NT2/D1 (cell line): Measurements from ENCODE around the gene AKR1B15.

Experiments
- DNase-seq: peaks from one replicate; pipeline ENCODE4 v3.0.0-alpha.2; 2011; ENCODE audit warnings: low read depth, low spot score
- H3K27me3 ChIP-seq: 2 replicates; pipeline ENCODE4 v1.6.0; 2011; ENCODE audit warnings: mild to moderate bottlenecking; ENCODE audit not compliant: insufficient read length, insufficient read depth
- H3K36me3 ChIP-seq: 2 replicates; pipeline ENCODE4 v1.6.1; 2011; ENCODE audit warnings: mild to moderate bottlenecking, low read length, mixed read lengths; ENCODE audit not compliant: insufficient read depth, insufficient read length
- H3K4me1 ChIP-seq: 2 replicates; pipeline ENCODE4 v1.5.1; 2011; ENCODE audit not compliant: insufficient read depth, insufficient read length
- H3K4me3 ChIP-seq: 2 replicates; pipeline ENCODE4 v1.5.1; 2011; ENCODE audit warnings: low read depth; ENCODE audit not compliant: insufficient read length
- H3K9ac ChIP-seq: 2 replicates; pipeline ENCODE4 v1.6.0; 2011; ENCODE audit warnings: low read depth; ENCODE audit not compliant: insufficient read length
- H3K9me3 ChIP-seq: 2 replicates; pipeline ENCODE4 v1.5.1; 2011; ENCODE audit warnings: mild to moderate bottlenecking, low read length; ENCODE audit not compliant: insufficient read depth
- SUZ12 ChIP-seq: IDR thresholded peaks from 2 replicates; pipeline ENCODE4 v1.6.1; 2011; ENCODE audit not compliant: insufficient read length, insufficient read depth; ENCODE audit errors: extremely low read depth
- YY1 ChIP-seq: IDR thresholded peaks from 2 replicates; pipeline ENCODE4 v1.6.1; 2011; ENCODE audit not compliant: insufficient read length, insufficient read depth
- ZNF274 ChIP-seq: IDR thresholded peaks from 2 replicates; pipeline ENCODE4 v1.6.1; 2011; ENCODE audit warnings: mild to moderate bottlenecking, low read depth, low read length

AKR1B15 gene

DNA sequence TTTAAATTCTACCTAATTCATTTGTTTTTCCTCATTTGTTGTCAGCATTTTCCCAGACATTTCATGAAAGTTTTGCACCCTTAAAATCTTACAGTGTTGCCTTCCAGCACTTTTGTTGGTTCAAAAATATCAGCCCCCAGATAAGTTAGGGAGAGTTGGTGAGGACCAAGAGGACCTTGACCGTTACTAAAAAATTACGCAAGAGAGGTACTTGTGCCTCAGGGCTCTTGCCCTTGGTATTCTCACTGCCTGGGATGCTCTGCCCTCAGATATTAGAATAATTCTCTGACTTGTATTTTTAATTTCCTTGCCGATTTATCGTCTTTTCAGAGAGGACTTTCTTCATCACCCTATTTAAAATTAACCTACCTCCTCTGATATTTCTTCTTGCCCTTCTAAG is 3.5 kb upstream of the AKR1B15 start:
- TF ChIP-seq ZNF274 (no peak), YY1 (no peak), SUZ12 (no peak)
- Histone ChIP-seq H3K4me1 (no peaks in the 10 kb centered on the region), H3K36me3 (no peaks in the 10 kb centered on the region), H3K9me3 (no peaks in the 10 kb centered on the region), H3K27me3 (no peaks in the 10 kb centered on the region), H3K4me3 (no peak overlapping the region), H3K9ac (no peak overlapping the region)
- DNase-seq = no peak

DNA sequence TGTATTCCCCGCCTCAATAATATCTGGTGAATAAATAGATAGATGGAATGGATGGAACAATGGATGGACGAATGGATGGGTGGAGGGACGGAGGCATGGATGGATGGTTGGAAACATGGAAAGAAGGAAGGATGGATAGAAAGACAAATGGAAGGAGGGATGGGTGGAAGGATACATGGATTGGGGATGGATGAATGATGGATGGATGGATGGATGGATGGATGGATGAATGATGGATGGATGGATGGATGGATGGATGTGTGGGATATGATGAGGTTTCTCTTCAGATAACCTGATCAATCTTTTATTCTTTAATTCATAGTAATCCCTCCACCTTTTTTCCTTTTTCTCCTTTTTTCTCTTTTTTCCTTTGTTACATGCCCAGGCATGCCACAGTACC is 3.0 kb upstream of the AKR1B15 start:
- no peak for TF ChIP-seq ZNF274
- no peak for TF ChIP-seq SUZ12
- TF ChIP-seq YY1 = no peak
- H3K9me3 ChIP-seq = no peaks in the 10 kb centered on the region
- DNase-seq = no peak
- H3K9ac ChIP-seq = no peak overlapping the region
- H3K36me3 ChIP-seq = no peaks in the 10 kb centered on the region
- H3K27me3 ChIP-seq = no peaks in the 10 kb centered on the region
- no peaks in the 10 kb centered on the region for H3K4me1 ChIP-seq
- no peak overlapping the region for H3K4me3 ChIP-seq

DNA sequence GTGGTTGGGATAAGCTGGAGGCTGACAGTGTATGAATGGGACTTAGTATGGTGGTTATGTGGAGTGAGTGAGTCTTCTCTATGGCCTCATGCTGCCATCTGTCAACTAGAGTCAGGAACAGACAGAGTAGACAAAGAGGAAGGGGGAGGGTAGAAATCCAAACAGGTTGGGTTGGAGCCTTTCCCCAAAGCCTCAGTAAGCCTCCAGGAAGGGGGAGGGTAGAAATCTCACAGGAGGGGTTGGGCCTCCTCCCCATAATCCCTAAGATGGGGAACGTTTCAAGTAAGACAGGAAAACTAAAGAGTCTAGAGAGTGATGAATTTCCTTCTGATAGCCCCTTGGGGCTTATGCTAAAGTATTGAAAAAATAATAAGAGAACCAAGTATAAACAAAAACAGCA is 2.0 kb upstream of the AKR1B15 start:
- Histone ChIP-seq H3K9me3 (no peaks in the 10 kb centered on the region), H3K36me3 (no peaks in the 10 kb centered on the region), H3K4me3 (peak overlapping the region; percentile 27), H3K9ac (no peak overlapping the region), H3K4me1 (no peaks in the 10 kb centered on the region), H3K27me3 (no peaks in the 10 kb centered on the region)
- no peak for DNase-seq
- TF ChIP-seq YY1 = no peak
- TF ChIP-seq ZNF274 = no peak

DNA sequence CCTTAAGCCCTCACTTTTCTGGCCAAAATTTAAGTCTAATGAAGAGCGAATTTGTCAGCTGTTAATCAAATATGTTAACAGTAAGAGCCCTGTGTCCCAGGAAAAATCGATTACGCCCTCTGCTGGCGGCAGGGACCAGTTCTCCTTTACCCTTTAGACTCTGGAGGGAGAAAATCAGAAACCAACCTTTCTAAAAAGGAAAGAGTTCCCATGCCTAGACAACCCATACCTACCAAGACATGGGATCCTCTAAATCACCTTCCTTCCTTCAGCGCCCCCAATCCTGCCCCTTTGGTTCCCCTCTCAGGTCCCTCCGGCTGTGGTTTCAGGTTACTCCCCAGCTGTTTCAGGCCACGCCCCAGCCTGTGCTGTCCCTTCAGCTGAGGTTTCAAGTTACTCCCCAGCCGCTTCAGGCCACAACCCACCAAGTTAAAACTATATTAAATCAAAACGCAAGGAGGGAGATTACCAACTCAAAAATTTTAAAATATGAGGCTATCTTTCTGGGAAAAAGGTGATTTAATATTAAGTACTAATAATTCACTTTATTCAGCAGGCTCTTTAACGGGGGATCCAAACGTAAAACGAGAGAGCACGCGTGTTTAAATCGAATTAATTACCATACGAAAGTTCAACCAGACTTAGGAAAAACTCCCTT is 1.4 kb upstream of the AKR1B15 start:
- no peaks in the 10 kb centered on the region for H3K27me3 ChIP-seq
- TF ChIP-seq SUZ12 (no peak), ZNF274 (no peak), YY1 (no peak)
- no peaks in the 10 kb centered on the region for H3K9me3 ChIP-seq
- DNase-seq = peak; percentile 63
- H3K4me1 ChIP-seq = no peaks in the 10 kb centered on the region
- peak overlapping the region; percentile 27 for H3K4me3 ChIP-seq
- no peaks in the 10 kb centered on the region for H3K36me3 ChIP-seq
- H3K9ac ChIP-seq = no peak overlapping the region

DNA sequence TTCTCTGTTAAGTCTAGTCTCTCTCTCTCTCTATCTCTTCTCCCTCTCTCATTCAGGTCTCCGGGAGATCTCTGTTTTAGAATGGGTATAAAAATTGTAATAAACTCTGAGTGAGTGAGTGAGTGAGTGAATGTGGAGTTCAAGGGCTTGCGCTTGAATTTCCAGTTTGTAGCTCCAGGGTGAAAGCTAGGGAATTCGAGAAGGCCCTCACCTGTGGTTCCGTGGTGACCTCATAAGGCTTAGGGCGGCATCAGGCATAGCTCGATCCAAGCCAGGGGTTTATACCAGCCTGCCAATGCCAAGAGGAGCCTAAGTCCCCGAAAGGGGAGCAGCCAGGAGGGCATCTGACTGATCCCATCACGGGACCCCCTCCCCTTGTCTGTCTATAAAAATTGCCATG is 456 bp downstream of the AKR1B15 start:
- Histone ChIP-seq H3K9ac (no peak overlapping the region), H3K4me1 (no peaks in the 10 kb centered on the region), H3K27me3 (no peaks in the 10 kb centered on the region), H3K36me3 (no peaks in the 10 kb centered on the region), H3K9me3 (no peaks in the 10 kb centered on the region), H3K4me3 (no peak overlapping the region)
- DNase-seq = no peak
- TF ChIP-seq SUZ12 (no peak), ZNF274 (no peak), YY1 (no peak)

DNA sequence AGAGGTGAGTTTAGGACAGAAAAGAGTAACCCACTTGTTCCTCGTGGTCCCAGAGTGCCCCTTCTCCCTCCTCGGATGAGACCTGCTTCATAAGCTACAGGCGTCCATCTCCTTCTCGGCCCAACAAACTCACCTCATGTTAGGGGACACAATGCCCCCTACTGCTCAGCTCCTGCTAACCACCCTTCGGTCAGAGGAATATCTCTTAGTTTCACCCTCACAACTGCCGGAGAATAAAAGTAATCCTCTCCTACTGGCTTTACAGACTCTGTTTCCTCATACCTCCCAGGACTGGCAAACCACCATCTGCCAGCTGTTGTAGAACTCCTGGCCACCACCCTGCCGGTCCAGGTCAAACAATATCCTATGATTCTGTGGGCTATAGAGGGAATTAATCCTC is 3.2 kb downstream of the AKR1B15 start:
- TF ChIP-seq ZNF274 (no peak), SUZ12 (no peak), YY1 (no peak)
- H3K27me3 ChIP-seq = no peaks in the 10 kb centered on the region
- H3K9me3 ChIP-seq = no peaks in the 10 kb centered on the region
- no peak overlapping the region for H3K4me3 ChIP-seq
- no peaks in the 10 kb centered on the region for H3K4me1 ChIP-seq
- no peak for DNase-seq
- H3K36me3 ChIP-seq = no peaks in the 10 kb centered on the region
- no peak overlapping the region for H3K9ac ChIP-seq

DNA sequence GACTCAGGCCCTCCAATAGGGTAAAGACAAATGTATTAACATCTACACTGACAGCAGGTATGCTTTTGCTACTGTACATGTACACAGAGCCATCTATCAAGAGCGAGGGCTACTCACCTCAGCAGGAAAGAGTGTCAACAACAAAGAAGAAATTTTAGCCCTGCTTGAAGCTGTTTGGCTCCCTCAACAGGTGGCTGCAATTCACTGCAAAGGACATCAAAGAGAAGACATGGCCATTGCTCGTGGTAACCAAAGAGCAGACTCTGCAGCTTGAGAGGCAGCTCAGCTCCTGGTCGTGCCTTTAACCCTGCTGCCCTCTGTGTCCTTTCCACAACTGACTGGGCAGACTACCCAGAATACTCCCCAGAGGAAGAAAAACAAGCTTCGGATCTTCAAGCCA is 5.1 kb downstream of the AKR1B15 start:
- TF ChIP-seq YY1 = no peak
- no peak for TF ChIP-seq SUZ12
- no peak for TF ChIP-seq ZNF274
- Histone ChIP-seq H3K9ac (no peak overlapping the region), H3K4me3 (no peak overlapping the region), H3K4me1 (no peaks in the 10 kb centered on the region), H3K9me3 (no peaks in the 10 kb centered on the region), H3K27me3 (no peaks in the 10 kb centered on the region), H3K36me3 (no peaks in the 10 kb centered on the region)
- no peak for DNase-seq
